HG02678 (cell line): ENCODE measurements around the gene AGAP3.

ENCODE experiments used
- ATAC-seq: cut with Tn5 transposase; IDR thresholded peaks from one replicate; pipeline ENCODE4 v1.9.1; 2021; ENCODE audit warnings: mild to moderate bottlenecking, moderate library complexity; ENCODE audit not compliant: unreplicated experiment

Gene AGAP3

GRCh38 chr7:151057989-151058780 is 28.1 kb upstream of the AGAP3 start:
- ATAC-seq: peak; percentile 90

GRCh38 chr7:151058781-151059366 is 27.4 kb upstream of the AGAP3 start:
- ATAC-seq: no peak

GRCh38 chr7:151059367-151060112 is 26.7 kb upstream of the AGAP3 start, which contains the start of gene SLC4A2:
Gene SLC4A2 (plus strand): TSS chr7:151059589. CDS start chr7:151061988, 2,399 bp downstream.
- ATAC-seq: peak; percentile 34

GRCh38 chr7:151060113-151060415 is 26.2 kb upstream of the AGAP3 start:
- no peak for ATAC-seq

GRCh38 chr7:151060416-151061212 is 25.7 kb upstream of the AGAP3 start:
- ATAC-seq: no peak

GRCh38 chr7:151061213-151062110 is 24.8 kb upstream of the AGAP3 start:
- ATAC-seq: no peak

GRCh38 chr7:151062111-151062398 is 24.2 kb upstream of the AGAP3 start:
- ATAC-seq: no peak

- no peak for ATAC-seq
These were observed 23.7 kb upstream of the AGAP3 start for GRCh38 chr7:151062399-151063211.

- ATAC-seq: no peak
These were observed 23.1 kb upstream of the AGAP3 start for GRCh38 chr7:151063212-151063561.

- ATAC-seq: no peak
These were observed 21.8 kb upstream of the AGAP3 start for GRCh38 chr7:151064454-151064853.

GRCh38 chr7:151064993-151065392 is 21.3 kb upstream of the AGAP3 start:
- ATAC-seq: no peak

GRCh38 chr7:151065516-151065915 is 20.8 kb upstream of the AGAP3 start:
- ATAC-seq: no peak

- no peak for ATAC-seq
These were observed 19.9 kb upstream of the AGAP3 start for GRCh38 chr7:151066273-151066974.

GRCh38 chr7:151068069-151068773 is 18.1 kb upstream of the AGAP3 start:
- ATAC-seq: no peak

GRCh38 chr7:151069841-151070573 is 16.3 kb upstream of the AGAP3 start:
- ATAC-seq: no peak

GRCh38 chr7:151070574-151070960 is 15.7 kb upstream of the AGAP3 start:
- ATAC-seq: no peak

GRCh38 chr7:151071032-151071866 is 15.0 kb upstream of the AGAP3 start:
- ATAC-seq: no peak
